PC-3 (cell line): Measurements from ENCODE around the gene TMEM87B. TPM values are rescaled to one million over a fixed set of nuclear protein-coding genes. Genes with fewer than 3 reads are reported as not detected.

ENCODE experiments used
- ATAC-seq: fragments of 200-7000 bp; cut with Tn5 transposase; 2 replicates; pipeline ENCODE4 v1.9.1; 2020; ENCODE audit warnings: mild to moderate bottlenecking, moderate library complexity
- BruUV-seq: library from RNA; stranded (reverse); fragments of 400-500 nt; replicated peaks from 2 replicates; lab custom pipeline; 2021; lab: Mats Ljungman, UMichigan
- CTCF ChIA-PET: fragments of 300-600 bp; sonication (Branson Sonifier 250); formaldehyde crosslinking; loops from one replicate; lab custom pipeline; 2022; ENCODE audit warnings: antibody characterized with exemption; lab: Charles Lee
- POLR2A ChIA-PET: fragments of 300-600 bp; sonication (Branson Sonifier 250); formaldehyde crosslinking; loops from one replicate; lab custom pipeline; 2022; ENCODE audit warnings: antibody characterized with exemption; ENCODE audit not compliant: unreplicated experiment; lab: Charles Lee
- DNase-seq: peaks from one replicate; pipeline ENCODE4 v3.0.0-alpha.2; 2015
- H2AFZ ChIP-seq: fragments of 300-600 bp; sonication (generic); 2 replicates; pipeline ENCODE4 v1.6.0; 2016; ENCODE audit warnings: antibody characterized with exemption, low read length
- H3F3A ChIP-seq: fragments of 300-600 bp; sonication (generic); one replicate; pipeline ENCODE4 v1.6.0; 2017; ENCODE audit warnings: antibody characterized with exemption, low read length, control low read depth, mild to moderate bottlenecking; ENCODE audit not compliant: unreplicated experiment
- H3K27ac ChIP-seq: fragments of 300-600 bp; sonication (generic); 2 replicates; pipeline ENCODE4 v1.5.1; 2016; ENCODE audit warnings: mild to moderate bottlenecking, low read length
- H3K27me3 ChIP-seq: fragments of 300-600 bp; sonication (generic); 2 replicates; pipeline ENCODE4 v1.6.1; 2016; ENCODE audit warnings: low read length, mixed read lengths
- H3K36me3 ChIP-seq: fragments of 300-600 bp; sonication (generic); 2 replicates; pipeline ENCODE4 v1.6.1; 2016; ENCODE audit warnings: low read depth, mixed run types, low read length, mixed read lengths
- H3K4me1 ChIP-seq: fragments of 300-600 bp; sonication (generic); 2 replicates; pipeline ENCODE4 v1.5.1; 2016; ENCODE audit warnings: low read length; ENCODE audit not compliant: insufficient read depth
- H3K4me2 ChIP-seq: fragments of 300-600 bp; sonication (generic); 2 replicates; pipeline ENCODE4 v1.6.0; 2016; ENCODE audit warnings: low read length
- H3K4me3 ChIP-seq: fragments of 300-600 bp; sonication (generic); 2 replicates; pipeline ENCODE4 v1.5.1; 2016; ENCODE audit warnings: mild to moderate bottlenecking, low read length, mixed read lengths
- H3K79me2 ChIP-seq: fragments of 300-600 bp; sonication (generic); 2 replicates; pipeline ENCODE4 v1.6.1; 2017; ENCODE audit warnings: low read length, mixed read lengths
- H3K9ac ChIP-seq: fragments of 300-600 bp; sonication (generic); 2 replicates; pipeline ENCODE4 v1.6.0; 2016; ENCODE audit warnings: mild to moderate bottlenecking, low read length
- H3K9me2 ChIP-seq: fragments of 300-600 bp; sonication (generic); replicated peaks from 2 replicates; pipeline ENCODE4 v1.6.1; 2016; ENCODE audit warnings: mixed run types, low read length, mixed read lengths
- H3K9me3 ChIP-seq: fragments of 300-600 bp; sonication (generic); 2 replicates; pipeline ENCODE4 v1.6.1; 2016; ENCODE audit warnings: low read length, mixed read lengths
- H4K20me1 ChIP-seq: fragments of 300-600 bp; sonication (generic); 2 replicates; pipeline ENCODE4 v1.6.1; 2016; ENCODE audit warnings: low read length, mixed read lengths
- CTCF ChIP-seq: fragments of 300-600 bp; sonication (generic); conservative IDR thresholded peaks from 2 replicates; pipeline ENCODE4 v1.5.1; 2017; ENCODE audit warnings: antibody characterized with exemption, low read depth, mild to moderate bottlenecking, low read length
- EZH2 ChIP-seq: fragments of 300-600 bp; sonication (generic); IDR thresholded peaks from one replicate; pipeline ENCODE4 v1.6.1; 2017; ENCODE audit warnings: antibody characterized with exemption, mild to moderate bottlenecking, low read length; ENCODE audit not compliant: unreplicated experiment
- EZH2phosphoT487 ChIP-seq: fragments of 300-600 bp; sonication (generic); IDR thresholded peaks from 2 replicates; pipeline ENCODE4 v1.6.1; 2018; ENCODE audit warnings: mild to moderate bottlenecking, antibody characterized with exemption, low read length, borderline replicate concordance
- intact Hi-C: fragments of 100-400 bp; cut with micrococcal nuclease; formaldehyde crosslinking; loops from 2 replicates; pipeline ENCODE4 v1.9.0; 2023
- total RNA-seq: library from RNA; depleted of rRNA; stranded (reverse); fragments of >200 nt; gene quantifications from 2 replicates; pipeline ENCODE4 v1.2.3, GENCODE V29; 2014

Gene TMEM87B
- total RNA-seq, 1 experiment from 2014 or later = 11.2 TPM

- no peak overlapping the region for H3K4me3 ChIP-seq
- H4K20me1 ChIP-seq = no peaks in the 10 kb centered on the region
- H3K9me3 ChIP-seq = no peaks in the 10 kb centered on the region
- no peak for DNase-seq
- no peaks in the 10 kb centered on the region for H3F3A ChIP-seq
- no peaks in the 10 kb centered on the region for H3K27me3 ChIP-seq
- no peak for ATAC-seq
- intact Hi-C loops = no loop called here
- ChIA-PET POLR2A (no interaction called here), CTCF (no interaction called here)
- no peak overlapping the region for H3K9ac ChIP-seq
- no peaks in the 10 kb centered on the region for H3K79me2 ChIP-seq
- no peak overlapping the region for H3K27ac ChIP-seq
- H3K36me3 ChIP-seq = peaks cover 32% of the 10 kb centered on the region
- TF ChIP-seq EZH2phosphoT487 = no peak
- no peak for TF ChIP-seq EZH2
- TF ChIP-seq CTCF = no peak
- H3K4me1 ChIP-seq = peaks cover 10% of the 10 kb centered on the region
- BruUV-seq = no TSS peak
- no peak overlapping the region for H3K4me2 ChIP-seq
- H2AFZ ChIP-seq = no peak overlapping the region
- H3K9me2 ChIP-seq = no peaks in the 10 kb centered on the region
Observed at GRCh38 chr2:112089375-112089774, 34.3 kb downstream of the TMEM87B start.

- Histone ChIP-seq H3F3A (no peaks in the 10 kb centered on the region), H3K27me3 (no peaks in the 10 kb centered on the region), H3K36me3 (peaks cover 27% of the 10 kb centered on the region), H3K9ac (no peak overlapping the region), H3K9me2 (no peaks in the 10 kb centered on the region), H2AFZ (no peak overlapping the region), H3K4me3 (no peak overlapping the region), H3K79me2 (no peaks in the 10 kb centered on the region), H3K27ac (no peak overlapping the region), H3K4me2 (no peak overlapping the region), H4K20me1 (no peaks in the 10 kb centered on the region), H3K9me3 (no peaks in the 10 kb centered on the region), H3K4me1 (peaks cover 10% of the 10 kb centered on the region)
- ATAC-seq (peak; percentile 43), DNase-seq (peak; percentile 54)
- POLR2A ChIA-PET = no interaction called here
- no peak for TF ChIP-seq EZH2
- no peak for TF ChIP-seq CTCF
- no peak for TF ChIP-seq EZH2phosphoT487
- no TSS peak for BruUV-seq
- CTCF ChIA-PET = no interaction called here
- intact Hi-C loops = no loop called here
Observed at GRCh38 chr2:112092286-112093041, 37.4 kb downstream of the TMEM87B start.

- CTCF ChIA-PET = no interaction called here
- Histone ChIP-seq H3K9ac (no peak overlapping the region), H3K79me2 (no peaks in the 10 kb centered on the region), H3K9me3 (no peaks in the 10 kb centered on the region), H2AFZ (no peak overlapping the region), H3K36me3 (peaks cover 23% of the 10 kb centered on the region), H3K9me2 (no peaks in the 10 kb centered on the region), H3K27me3 (no peaks in the 10 kb centered on the region), H3K4me1 (peaks cover 10% of the 10 kb centered on the region), H3K27ac (no peak overlapping the region), H3K4me3 (no peak overlapping the region), H3F3A (no peaks in the 10 kb centered on the region), H3K4me2 (no peak overlapping the region), H4K20me1 (no peaks in the 10 kb centered on the region)
- DNase-seq (no peak), ATAC-seq (no peak)
- intact Hi-C loops = no loop called here
- BruUV-seq = no TSS peak
- TF ChIP-seq CTCF = no peak
- TF ChIP-seq EZH2phosphoT487 = no peak
- no peak for TF ChIP-seq EZH2
- POLR2A ChIA-PET = no interaction called here
Observed at GRCh38 chr2:112093216-112093615, 38.1 kb downstream of the TMEM87B start.
